Upper lobe of left lung (tissue), 6 donors: ENCODE results near the gene DUS1L. TPM values are rescaled to one million over a fixed set of nuclear protein-coding genes. Genes with fewer than 3 reads are reported as not detected.

Experiments used
- ATAC-seq, 2 donors: fragments of 200-7000 bp; cut with Tn5 transposase; one replicate each; pipeline ENCODE4 v1.9.1; 2022; ENCODE audit warnings: mild to moderate bottlenecking in 2 of 2, moderate library complexity in 2 of 2; ENCODE audit not compliant: low FRiP score in 2 of 2
- DNase-seq, 2 donors: peaks; one replicate each; pipeline ENCODE4 v3.0.0-alpha.2; 2019 to 2020
- H3K27ac ChIP-seq, 4 donors: fragments of 200-600 bp; sonication (generic); one replicate each; pipeline ENCODE4 v1.5.1; 2016 to 2019
- H3K27me3 ChIP-seq, 4 donors: fragments of 200-600 bp; sonication (generic); one replicate each; pipeline ENCODE4 v1.5.1; 2017 to 2019
- H3K36me3 ChIP-seq, 4 donors: fragments of 200-600 bp; sonication (generic); one replicate each; pipeline ENCODE4 v1.5.1; 2016 to 2019
- H3K4me1 ChIP-seq, 4 donors: fragments of 200-600 bp; sonication (generic); one replicate each; pipeline ENCODE4 v1.5.1; 2018 to 2019
- H3K4me3 ChIP-seq, 4 donors: fragments of 200-600 bp; sonication (generic); one replicate each; pipeline ENCODE4 v1.5.1; 2017 to 2019; ENCODE audit warnings: mild to moderate bottlenecking in 2 of 4, moderate library complexity in 1 of 4
- H3K9me3 ChIP-seq, 4 donors: fragments of 200-600 bp; sonication (generic); one replicate each; pipeline ENCODE4 v1.5.1; 2018 to 2019
- EP300 ChIP-seq, 4 donors: sonication (generic); formaldehyde crosslinking; IDR thresholded peaks; one replicate each; pipeline ENCODE4 v1.5.1; 2017; ENCODE audit warnings: antibody characterized with exemption in 4 of 4, control low read depth in 2 of 4
- POLR2A ChIP-seq, 4 donors: fragments of 450-650 bp; IDR thresholded peaks; one replicate each; pipeline ENCODE4 v1.5.1; 2016 to 2017; ENCODE audit warnings: antibody characterized with exemption in 4 of 4, mild to moderate bottlenecking in 2 of 4
- POLR2AphosphoS5 ChIP-seq, 2 donors: sonication (generic); formaldehyde crosslinking; IDR thresholded peaks; one replicate each; pipeline ENCODE4 v1.5.1; 2017; ENCODE audit warnings: antibody characterized with exemption in 2 of 2
- WGBS, 2 donors: methylation state at CpG; one replicate each; pipeline ENCODE4 v1.1.5; 2017 to 2018; 5-methylcytosine and 5-hydroxymethylcytosine counted together
- total RNA-seq, 6 donors: library from RNA; depleted of rRNA in 4 of 6; stranded (reverse); fragments of >200 nt in 4 of 6; gene quantifications; one replicate each; pipeline versions ENCODE4 v1.1.0 to v1.2.1, GENCODE V29; 2016 to 2021
- TF ChIP-seq, protein P1 (sequence below), 6 experiments: fragments of 450-650 bp in 4 of 6; fragments of 200-600 bp in 2 of 6; sonication (generic) in 2 of 6; IDR thresholded peaks; one replicate each; pipeline ENCODE4 v1.5.1; 2016 to 2019; ENCODE audit warnings: antibody characterized with exemption in 6 of 6
- donor health status: DM: no; HTN: no; CAD: no; lungs with moderate emphysema.
- donor health status: DM: no; HTN: yes; CAD: no; lungs with severe emphysema.

The DUS1L gene
- total RNA-seq, 6 donors from 2014 or later = 53.5 to 183 (median 106) TPM

DNA sequence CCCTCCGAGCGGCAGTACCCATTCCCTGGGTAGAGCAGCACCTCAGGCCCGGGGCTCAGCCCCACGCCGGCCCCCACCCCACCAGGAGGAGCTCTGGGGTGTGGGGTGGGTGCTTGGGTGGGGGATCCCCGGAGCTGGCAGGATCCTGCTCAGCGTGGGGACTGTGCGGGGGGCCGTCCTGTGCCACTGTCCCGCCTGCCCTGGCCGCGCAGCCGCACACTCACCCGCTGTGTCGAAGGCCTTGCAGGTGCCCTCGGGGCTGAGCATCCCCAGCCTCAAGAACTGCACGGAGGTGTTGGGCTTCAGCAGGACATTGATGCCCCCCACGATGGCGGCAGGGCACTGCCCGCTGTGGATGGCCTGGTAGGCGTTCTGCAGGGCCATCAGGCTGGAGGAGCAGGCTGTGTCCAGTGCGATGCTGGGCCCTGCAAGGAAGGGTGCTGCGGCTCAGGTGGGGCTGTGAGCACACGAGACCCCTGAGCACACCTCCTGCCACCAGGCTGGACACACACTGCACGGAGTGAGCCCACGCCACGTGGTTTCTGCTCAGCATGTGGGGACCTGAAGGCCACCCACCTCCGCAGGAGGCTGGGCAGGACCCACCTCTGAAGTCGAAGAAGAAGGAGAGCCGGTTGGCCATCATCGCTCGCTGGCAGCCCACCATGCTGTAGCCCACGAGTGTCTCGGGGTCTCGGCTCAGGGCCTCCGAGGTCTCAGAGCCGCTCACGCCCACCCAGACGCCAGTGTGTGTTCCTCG, 27.6 kb upstream of the DUS1L start:
- TF ChIP-seq POLR2A (IDR thresholded peaks at IDR 0.05) = peak in 1 of 4 donors; percentile 58
- no peak for TF ChIP-seq EP300 (IDR thresholded peaks at IDR 0.05)
- peaks cover 50 to 80% (median 80%) of the 10 kb centered on the region in 4 donors for H3K36me3 ChIP-seq
- peaks cover 7 to 52% (median 19%) of the 10 kb centered on the region in 4 donors for H3K4me1 ChIP-seq
- WGBS, 2 donors = 98 to 100% methylated on average over 6 to 30 of the region's 40 CpGs
- no peak overlapping the region for H3K4me3 ChIP-seq
- no peaks in the 10 kb centered on the region for H3K9me3 ChIP-seq
- H3K27me3 ChIP-seq = no peaks in the 10 kb centered on the region
- H3K27ac ChIP-seq = peak overlapping the region in 2 of 4 donors; percentile 6 to 27
- ATAC-seq = no peak
- DNase-seq = peak in 1 of 2 donors; percentile 82

DNA sequence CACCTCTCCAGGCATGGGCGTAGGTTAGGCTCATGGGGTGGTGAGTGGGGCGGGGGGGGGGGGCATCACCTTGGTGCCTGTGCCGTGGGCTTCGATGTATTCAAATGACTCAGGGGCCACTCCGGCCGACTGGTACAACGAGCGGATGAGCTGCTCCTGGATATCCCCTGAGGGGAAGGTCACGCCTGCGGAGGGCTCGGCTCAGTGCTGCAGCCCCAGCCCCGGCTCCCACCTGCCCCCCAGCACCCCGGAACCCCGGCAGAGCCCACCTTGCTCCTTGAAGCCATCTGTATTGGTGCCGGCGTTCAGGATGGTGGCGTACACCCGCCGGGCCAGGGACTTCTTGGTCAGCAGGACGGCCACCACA, 27.0 kb upstream of the DUS1L start:
- 98% methylated on average over 10 of the region's 20 CpGs; no CpG with 5 or more reads in 1 of the 2 donors for WGBS, 2 donors
- DNase-seq = no peak
- TF ChIP-seq EP300 (IDR thresholded peaks at IDR 0.05) (no peak), POLR2A (IDR thresholded peaks at IDR 0.05) (no peak), POLR2AphosphoS5 (IDR thresholded peaks at IDR 0.05) (no peak)
- TF ChIP-seq, protein P1, sequence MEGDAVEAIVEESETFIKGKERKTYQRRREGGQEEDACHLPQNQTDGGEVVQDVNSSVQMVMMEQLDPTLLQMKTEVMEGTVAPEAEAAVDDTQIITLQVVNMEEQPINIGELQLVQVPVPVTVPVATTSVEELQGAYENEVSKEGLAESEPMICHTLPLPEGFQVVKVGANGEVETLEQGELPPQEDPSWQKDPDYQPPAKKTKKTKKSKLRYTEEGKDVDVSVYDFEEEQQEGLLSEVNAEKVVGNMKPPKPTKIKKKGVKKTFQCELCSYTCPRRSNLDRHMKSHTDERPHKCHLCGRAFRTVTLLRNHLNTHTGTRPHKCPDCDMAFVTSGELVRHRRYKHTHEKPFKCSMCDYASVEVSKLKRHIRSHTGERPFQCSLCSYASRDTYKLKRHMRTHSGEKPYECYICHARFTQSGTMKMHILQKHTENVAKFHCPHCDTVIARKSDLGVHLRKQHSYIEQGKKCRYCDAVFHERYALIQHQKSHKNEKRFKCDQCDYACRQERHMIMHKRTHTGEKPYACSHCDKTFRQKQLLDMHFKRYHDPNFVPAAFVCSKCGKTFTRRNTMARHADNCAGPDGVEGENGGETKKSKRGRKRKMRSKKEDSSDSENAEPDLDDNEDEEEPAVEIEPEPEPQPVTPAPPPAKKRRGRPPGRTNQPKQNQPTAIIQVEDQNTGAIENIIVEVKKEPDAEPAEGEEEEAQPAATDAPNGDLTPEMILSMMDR (IDR thresholded peaks at IDR 0.05) = no peak
- Histone ChIP-seq H3K9me3 (no peaks in the 10 kb centered on the region), H3K27me3 (no peaks in the 10 kb centered on the region), H3K4me3 (no peak overlapping the region), H3K27ac (peak overlapping the region in 2 of 4 donors; percentile 6 to 27), H3K4me1 (peaks cover 7 to 50% (median 19%) of the 10 kb centered on the region in 4 donors), H3K36me3 (peaks cover 54 to 86% (median 85%) of the 10 kb centered on the region in 4 donors)
- ATAC-seq = no peak

DNA sequence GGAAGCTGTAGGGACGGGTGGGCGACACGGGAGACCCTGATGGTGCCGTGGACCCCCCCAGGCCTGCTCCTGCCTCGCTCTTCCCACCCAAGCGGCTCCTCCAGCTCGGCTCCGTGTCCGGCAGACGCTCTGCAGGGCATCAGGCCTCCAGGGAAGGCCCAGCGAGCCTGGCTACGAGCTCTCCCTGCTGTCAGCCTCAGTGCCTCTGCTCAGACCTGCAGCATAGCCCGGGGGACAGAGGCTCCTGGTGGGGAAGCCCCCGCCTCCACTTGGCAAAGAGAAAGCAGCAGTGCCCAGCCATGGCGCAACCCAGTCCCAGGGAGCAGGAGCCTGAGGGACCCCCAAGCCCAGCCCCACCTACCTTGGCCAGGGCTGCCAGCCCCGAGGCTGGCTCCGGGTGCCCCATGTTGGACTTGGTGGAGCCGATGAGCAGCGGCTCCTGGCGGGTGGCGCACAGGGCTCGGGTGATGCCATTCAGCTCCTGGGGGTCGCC, 26.5 kb upstream of the DUS1L start:
- Histone ChIP-seq H3K27ac (peak overlapping the region in 1 of 4 donors; percentile 27), H3K27me3 (no peaks in the 10 kb centered on the region), H3K36me3 (peaks cover 58 to 91% (median 90%) of the 10 kb centered on the region in 4 donors), H3K4me1 (peaks cover 3 to 45% (median 17%) of the 10 kb centered on the region in 4 donors), H3K9me3 (no peaks in the 10 kb centered on the region), H3K4me3 (no peak overlapping the region)
- 98 to 100% methylated on average over 6 to 22 of the region's 23 CpGs for WGBS, 2 donors
- no peak for ATAC-seq
- TF ChIP-seq POLR2AphosphoS5 (IDR thresholded peaks at IDR 0.05) (no peak), POLR2A (IDR thresholded peaks at IDR 0.05) (peak in 1 of 4 donors; percentile 12)
- peak in 1 of 2 donors; percentile 76 for DNase-seq

DNA sequence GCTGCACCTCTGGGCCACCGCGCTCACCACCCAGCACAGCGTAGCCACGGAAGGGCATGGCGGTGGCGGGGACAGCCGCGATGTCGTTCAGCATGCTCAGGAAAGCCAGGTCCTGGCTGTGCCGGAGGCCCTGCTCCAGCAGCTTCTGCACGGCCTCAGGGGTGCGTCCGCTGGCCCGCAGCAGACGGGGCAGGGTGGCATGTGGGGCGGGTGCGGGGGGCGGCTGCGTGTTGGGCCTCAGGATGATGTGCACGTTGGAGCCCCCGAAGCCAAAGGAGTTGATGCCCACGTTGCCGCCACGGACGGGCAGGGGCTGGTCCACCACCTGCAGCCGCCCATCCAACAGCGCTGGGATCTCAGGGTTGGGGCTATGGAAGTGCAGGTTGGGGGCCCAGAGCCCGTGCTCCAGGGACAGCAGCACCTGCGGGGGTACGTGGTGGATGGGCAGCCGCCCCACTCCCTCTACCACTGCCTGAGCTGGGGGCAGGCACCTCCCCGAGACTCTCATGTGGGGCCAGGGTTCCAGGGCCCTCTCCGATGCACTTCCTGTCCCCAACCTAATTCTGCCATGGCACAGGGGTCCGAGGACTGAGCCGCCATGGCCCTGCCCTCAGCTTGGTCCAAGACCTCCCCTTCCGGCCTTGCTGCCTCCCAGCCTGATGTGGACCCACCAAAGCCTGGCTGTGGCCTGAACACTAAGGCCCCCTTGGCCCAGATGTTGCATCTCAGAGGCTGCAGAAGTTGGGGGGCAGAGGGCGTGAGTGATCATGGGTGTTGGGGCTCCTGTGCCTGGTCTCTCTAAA, 25.9 kb upstream of the DUS1L start:
- H3K36me3 ChIP-seq = peaks cover 65 to 97% (median 97%) of the 10 kb centered on the region in 4 donors
- H3K9me3 ChIP-seq = no peaks in the 10 kb centered on the region
- no peak for TF ChIP-seq POLR2AphosphoS5 (IDR thresholded peaks at IDR 0.05)
- TF ChIP-seq POLR2A (IDR thresholded peaks at IDR 0.05) = peak in 1 of 4 donors; percentile 15
- peaks cover 0 to 39% (median 10%) of the 10 kb centered on the region in 4 donors for H3K4me1 ChIP-seq
- 94 to 97% methylated on average over 7 to 37 of the region's 37 CpGs for WGBS, 2 donors
- ATAC-seq (no peak), DNase-seq (peak in 1 of 2 donors; percentile 84)
- H3K4me3 ChIP-seq = no peak overlapping the region
- H3K27ac ChIP-seq = no peak overlapping the region
- no peaks in the 10 kb centered on the region for H3K27me3 ChIP-seq

DNA sequence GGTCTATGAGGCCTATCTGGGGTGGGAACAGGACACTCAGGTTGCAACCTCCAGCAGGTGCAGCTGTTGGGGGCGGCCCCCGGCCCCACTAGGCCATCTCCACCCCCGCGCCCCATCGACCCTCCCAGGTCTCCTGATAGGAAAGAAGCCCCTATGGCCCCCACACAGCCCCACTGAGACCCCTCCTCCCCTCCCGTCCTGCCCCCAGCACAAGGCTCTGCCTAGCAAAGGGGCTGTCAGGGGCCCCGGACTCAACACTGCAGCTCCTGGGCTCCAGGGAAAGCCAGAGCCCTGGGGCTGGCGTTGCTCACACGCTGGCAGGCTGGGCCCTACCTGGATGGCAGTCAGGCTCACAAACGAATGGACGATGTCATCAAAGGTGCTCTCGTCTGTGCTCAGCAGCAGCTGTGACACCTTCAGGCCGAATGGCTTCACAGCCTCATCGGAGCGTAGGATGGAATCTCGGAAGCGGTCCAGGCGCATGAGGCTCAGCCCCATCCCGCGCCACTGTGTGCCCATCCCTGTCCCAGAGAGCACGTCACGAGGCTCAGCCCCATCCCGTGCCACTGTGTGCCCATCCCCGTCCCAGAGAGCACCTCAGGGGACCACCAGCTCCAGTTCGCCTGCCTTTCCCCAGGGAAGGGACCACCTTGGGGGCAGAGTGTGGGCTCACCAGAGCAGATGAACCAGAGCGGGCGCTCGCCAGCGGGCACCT, 25.1 kb upstream of the DUS1L start:
- TF ChIP-seq POLR2A (IDR thresholded peaks at IDR 0.05) (no peak), EP300 (IDR thresholded peaks at IDR 0.05) (no peak), POLR2AphosphoS5 (IDR thresholded peaks at IDR 0.05) (no peak)
- TF ChIP-seq, protein P1 (IDR thresholded peaks at IDR 0.05) = no peak
- DNase-seq (no peak), ATAC-seq (no peak)
- Histone ChIP-seq H3K27me3 (no peaks in the 10 kb centered on the region), H3K4me3 (no peak overlapping the region), H3K36me3 (peaks cover 73 to 100% (median 99%) of the 10 kb centered on the region in 4 donors), H3K9me3 (no peaks in the 10 kb centered on the region), H3K4me1 (peaks cover 0 to 32% (median 7%) of the 10 kb centered on the region in 4 donors), H3K27ac (no peak overlapping the region)
- WGBS, 2 donors = 97 to 98% methylated on average over 6 to 28 of the region's 29 CpGs
